Medulla oblongata (tissue), 1 donor: Measurements from ENCODE around the gene ARNT2.
A peak's percentile ranks its signal among the peaks of the same experiment; 100 is the strongest.

Experiments used
- DNase-seq: peaks from one replicate; pipeline ENCODE4 v3.0.0-alpha.2; 2015; ENCODE audit errors: extremely low spot score

ARNT2 gene

DNA sequence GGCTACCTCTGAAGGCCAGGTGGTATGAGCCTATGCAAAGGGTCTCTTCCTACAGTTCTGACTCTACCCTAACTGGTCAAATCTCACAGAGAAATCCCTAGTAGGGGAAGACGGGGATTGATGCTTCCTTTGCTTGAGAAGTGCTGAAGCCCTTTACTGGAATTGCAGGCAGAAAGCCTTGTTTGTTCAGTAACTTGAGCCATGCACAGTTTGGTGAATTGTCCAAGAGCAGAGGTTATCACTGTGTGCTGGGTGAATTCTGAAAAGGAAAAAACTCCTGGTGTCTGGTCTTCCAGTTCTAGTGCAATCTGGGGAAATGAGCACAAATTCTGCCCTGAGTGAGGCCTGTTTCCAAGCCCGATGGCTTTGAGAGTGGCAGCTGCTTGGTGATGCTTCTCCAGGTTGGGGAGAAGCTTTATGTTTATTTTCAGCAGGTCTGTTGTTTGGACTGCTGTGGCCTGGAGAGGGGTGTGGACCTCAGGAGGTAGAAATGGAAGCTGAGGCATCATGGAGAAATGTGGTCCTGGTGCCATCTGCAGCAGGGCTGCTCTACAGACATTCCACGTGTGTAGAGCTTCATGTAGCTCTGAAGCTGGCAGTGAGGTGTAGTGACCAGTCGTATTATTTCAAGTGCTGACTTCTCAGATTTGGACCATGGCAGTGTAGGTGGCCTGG lies 60.9 kb downstream of the ARNT2 start:
- DNase-seq: no peak

DNA sequence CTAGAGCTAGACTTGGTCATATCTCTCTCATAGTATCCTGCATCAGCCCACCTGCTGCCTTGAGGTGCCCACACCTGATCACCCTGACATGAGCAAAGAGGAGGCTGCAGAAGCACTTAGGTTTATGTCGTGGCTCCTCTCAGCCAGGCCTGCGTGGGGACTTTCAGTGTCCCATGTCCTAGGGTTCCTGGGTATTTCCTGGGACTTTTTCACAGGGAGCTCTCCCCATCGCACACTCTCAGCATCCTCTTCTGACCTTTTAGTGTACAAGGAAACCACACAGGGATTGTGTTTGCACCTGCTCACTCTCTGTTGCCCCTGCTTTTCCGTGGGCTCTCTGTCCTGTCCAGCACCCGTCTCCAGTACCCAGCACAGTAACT lies 61.4 kb downstream of the ARNT2 start:
- DNase-seq: no peak

DNA sequence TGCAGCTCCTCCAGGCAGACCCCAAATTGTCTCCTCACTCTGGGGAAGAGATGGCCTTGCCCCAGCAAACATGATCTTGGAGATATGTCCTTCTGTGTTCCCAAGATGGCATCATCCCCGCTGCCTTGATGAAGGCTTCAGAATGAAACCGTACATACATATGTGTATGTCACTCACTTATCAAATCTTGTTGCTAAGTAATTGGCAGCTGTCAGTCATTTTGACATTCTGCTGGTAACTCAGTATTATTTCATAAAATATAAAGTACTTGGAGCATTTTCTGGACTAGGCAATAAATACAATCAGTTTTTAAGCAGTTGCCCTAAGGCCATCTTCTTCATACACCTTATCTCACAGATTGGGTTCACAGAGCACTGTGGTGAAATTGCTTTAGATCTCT lies 62.4 kb downstream of the ARNT2 start:
- no peak for DNase-seq

DNA sequence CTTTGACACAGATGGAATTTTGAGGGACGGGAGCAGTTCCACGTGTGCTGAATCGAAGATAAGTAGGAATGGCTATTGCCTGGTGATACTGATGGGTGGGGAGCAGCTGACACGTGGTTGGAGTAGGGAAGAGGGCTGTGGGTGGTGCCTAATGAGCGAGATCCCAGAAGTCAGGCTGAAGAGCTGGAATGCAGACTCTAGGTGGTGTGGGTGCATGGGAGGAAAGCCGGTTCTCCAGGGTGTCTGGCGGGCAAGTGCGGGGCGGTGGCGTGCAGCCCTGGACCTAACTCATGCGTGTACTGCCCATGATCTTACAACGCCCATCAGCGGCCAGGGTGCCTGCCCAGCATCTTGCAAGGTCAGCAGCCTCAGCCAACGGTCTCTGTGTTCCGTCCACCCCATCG lies 63.1 kb downstream of the ARNT2 start:
- no peak for DNase-seq

DNA sequence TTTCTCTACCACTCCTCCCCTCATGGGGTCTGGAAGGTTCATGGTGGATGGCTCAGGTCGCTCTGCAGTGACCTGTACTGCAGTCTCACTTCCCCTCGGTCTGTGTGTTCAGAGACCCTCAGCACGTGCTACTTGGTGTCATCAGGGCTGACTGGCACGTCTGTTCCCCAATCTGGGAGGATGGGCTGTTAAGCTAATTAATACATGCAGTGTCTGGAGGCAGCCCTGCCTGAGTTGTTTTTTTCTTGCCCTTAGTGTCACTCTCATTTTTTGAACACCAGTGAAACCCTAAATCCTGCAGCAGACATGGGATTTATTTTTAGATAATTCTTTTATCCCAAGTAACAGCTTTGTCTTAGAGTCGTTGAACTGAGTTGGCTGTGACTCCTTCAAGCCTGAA lies 64.6 kb downstream of the ARNT2 start:
- DNase-seq: no peak

DNA sequence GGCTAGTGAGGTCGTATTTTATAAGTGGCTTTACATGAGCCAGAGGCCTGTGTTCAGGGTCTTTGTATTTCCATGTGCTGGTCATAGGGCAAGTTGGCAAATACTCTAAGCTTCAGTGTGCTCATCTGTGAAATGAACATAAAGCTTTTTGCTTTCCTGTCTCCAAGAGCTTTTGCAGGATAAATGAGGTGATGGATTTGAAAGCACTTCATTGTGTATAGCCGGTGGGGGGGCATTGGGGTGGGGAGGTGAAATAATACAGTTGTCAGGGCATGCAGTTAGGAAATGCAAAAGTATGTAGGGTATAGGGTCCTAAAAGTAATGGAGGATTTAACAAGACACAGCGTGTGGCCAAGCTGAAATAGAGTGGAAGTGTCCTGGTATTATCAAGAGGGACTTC lies 67.7 kb downstream of the ARNT2 start:
- DNase-seq: no peak

DNA sequence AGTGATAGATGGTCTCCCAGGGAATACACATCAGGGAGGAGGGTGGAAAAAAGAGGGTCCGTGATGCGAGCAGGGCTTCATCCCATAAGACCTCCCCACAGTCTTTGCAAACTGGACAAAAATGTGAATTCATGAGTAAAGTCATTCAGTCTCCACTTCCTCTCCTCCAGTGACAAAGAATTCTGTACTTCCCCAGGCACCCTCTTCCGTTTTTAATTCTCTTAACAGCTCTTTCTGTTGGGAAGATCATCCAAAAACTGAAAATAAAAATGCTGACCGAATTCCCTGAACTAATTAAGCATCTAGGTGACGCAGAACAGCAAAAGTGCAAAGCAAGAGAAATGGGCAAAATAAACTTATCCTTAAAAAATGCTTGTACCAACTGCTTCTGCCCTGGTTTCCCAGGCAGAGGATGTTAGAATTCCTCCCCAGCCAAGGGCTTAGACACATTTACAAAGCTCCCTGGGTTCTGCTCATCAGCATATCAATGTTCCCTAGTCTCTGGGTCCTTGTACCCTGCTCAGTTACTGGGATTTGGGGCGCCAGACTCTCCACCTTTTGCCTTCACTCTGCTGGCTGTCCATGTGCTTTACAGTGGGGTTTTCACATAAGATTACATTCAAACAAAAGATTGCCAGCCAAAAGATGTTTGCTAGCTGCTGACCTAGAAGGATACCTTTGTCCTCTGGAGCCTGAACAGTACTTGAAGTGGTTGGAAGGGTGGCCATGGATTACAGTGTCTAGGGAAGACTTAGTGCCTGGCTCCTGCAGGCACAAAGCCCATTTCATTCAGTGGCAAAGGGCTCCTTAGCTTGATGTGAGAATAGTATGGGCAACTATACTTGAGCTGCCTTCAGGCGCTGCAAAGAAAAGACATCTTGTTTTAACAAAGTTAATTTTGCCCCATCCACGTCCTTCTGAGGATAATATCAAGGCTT lies 69.4 kb downstream of the ARNT2 start:
- DNase-seq: peak; percentile 40

DNA sequence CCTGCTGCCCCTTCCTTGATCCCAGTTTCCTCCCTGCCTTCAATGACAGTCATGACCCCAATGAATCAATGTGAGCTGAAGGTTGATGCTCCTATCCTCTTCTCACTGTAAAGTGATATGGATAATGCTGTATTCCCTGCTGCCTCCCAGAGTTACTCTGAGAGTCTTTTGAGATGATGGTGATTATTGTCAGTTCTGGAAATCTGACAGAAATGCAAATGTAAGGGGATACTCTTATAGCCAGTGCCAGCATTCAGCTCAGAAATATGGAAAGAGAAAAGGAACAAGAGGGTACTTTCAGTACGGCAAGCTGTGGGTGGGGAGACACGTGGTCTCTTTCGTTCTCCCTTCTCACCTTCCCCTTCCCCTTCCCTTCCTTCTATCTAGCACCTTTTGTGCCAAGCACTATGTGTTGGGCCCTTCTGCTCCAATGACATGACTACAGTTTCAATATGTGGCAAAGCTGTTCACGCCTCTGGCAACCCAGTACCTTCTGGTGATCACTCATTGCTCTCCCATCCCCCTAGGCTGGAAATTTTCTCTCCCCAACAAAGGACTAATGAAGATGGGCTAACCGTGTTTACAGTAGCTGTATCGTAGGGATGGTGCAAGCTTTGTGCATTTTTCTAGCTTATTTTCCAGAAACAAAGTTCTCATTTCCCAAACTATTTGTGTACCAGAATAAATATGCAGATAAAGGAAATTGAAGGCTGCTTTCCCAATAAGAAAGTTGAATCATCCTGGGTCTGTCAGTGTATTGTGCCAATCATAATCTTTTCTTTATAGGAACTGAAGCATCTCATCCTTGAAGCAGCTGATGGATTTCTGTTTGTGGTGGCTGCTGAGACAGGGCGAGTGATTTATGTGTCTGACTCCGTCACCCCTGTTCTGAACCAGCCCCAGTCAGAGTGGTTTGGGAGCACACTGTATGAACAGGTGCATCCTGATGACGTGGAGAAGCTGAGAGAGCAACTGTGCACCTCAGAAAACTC lies 70.3 kb downstream of the ARNT2 start:
- no peak for DNase-seq

DNA sequence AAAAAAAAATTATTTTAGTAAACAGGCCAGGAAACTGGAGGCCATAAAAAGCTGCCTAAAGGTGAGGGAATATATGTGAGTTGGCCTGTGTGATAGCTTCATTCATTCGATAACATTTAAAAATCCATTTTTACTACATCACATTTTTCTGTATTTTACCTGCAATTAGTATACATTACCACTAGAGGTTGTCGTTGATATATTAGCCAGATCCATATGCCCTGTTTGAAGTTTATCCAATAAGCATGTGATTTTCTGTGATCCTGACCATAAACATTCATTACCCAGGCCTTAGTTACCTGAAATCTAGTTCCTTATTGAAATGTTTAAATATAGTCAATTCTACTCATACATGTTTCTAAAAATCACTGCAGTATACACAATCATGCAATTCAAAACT lies 71.4 kb downstream of the ARNT2 start:
- DNase-seq: no peak

DNA sequence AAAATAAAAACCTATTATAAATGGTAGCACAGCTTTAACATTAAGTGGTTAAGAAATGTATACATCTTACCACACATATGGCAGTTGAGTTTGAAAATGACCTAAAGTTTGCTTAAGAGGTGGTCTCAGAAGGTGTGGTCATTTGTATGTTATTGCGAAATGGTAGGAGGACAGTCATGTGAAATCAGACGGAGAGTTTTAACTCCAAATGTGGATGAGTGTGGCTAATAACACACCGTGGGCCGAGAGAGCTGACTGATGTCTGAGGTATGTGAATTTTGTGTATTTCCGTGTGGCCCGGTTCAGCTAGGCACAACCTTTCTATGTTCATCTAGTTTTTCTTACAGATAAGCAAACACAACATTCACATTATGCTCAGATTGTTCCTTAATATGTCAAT lies 71.9 kb downstream of the ARNT2 start:
- no peak for DNase-seq

DNA sequence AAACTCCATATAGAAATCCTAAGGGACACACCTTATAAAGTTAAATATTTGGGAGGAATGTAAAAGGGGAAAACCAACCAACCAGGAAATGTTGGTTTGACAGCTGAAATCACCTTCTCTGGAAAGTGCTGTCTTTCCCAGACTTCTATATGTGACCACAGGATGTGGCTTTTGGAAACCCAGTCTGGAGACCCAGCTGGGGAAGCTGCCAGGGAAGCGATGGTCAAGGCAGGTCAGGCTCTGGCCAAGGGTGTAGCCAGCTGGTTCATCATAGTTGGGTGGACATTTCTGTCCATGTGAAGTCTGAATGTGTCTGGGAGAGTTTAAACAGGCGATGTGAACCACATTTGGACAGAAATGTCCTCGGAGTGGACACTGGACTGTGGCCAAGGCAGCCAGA lies 73.9 kb downstream of the ARNT2 start:
- no peak for DNase-seq

DNA sequence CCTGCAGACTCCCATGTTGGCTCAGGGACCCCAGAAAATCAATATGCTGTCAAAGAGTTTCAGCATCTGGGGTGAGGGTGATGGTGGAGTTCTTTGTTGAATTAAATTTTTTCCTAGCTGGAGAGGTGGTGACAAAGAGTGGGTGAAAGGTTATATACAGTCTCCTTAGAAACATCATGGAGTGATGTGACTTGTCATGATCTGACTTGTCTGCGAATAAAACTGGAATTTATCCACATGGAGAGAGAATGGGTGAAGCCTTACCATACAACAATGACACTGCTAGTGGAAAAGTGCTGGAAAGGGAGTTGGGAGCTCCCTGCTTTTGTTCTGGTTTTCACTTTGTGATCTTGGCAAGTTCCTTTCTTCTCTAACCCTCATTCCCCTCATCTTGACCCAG lies 75.0 kb downstream of the ARNT2 start:
- DNase-seq: no peak

DNA sequence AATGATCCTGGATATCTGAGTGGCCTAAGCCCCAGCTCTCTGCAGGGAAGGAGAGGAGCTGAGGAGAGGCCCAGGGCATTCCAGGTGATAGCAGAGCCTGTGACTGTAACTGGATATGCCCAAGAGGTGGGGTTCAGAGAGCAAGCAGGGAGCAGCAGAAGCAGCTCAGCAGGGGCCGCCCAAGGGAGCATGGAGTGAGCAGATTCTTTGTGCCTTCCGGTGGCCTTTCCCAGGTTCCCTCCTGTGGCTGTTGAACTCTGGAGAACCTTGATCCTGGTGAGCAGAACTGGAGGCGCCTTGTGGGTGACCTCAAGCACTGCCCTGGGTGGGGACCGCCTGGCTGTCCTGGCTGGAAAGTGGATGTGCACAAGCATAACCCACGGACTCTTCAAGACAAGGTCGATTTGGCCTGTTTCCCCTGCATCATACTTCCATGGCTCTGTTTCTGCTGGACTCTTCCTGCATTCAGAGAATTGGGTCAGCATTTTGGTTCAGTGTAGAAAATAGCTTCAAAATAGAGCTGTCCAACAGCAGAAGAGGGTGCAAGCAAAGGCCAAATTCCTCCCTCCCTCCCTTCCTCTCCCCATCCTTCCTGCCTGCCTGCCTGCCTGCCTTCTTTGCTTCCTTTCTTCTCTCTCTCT lies 76.1 kb downstream of the ARNT2 start:
- DNase-seq: no peak

DNA sequence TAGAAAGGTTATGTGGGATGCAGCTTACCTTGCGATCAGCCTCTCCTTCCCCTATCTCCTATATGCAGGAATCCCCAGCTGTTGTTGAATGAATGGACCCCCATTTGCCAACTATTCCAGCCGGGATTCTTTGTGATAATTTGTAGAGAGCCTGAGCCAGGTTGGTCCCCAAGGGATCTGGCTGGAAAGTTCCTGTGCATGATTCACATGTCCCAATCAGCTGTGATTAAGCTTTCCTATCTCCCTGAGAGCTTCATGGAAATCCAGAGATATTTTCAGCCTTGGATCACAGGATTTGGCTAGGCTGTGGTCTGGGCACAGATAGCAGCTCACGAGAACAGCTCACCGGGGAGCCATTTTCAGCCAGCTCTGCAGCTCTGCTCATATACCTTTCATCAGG lies 76.7 kb downstream of the ARNT2 start:
- DNase-seq: no peak

DNA sequence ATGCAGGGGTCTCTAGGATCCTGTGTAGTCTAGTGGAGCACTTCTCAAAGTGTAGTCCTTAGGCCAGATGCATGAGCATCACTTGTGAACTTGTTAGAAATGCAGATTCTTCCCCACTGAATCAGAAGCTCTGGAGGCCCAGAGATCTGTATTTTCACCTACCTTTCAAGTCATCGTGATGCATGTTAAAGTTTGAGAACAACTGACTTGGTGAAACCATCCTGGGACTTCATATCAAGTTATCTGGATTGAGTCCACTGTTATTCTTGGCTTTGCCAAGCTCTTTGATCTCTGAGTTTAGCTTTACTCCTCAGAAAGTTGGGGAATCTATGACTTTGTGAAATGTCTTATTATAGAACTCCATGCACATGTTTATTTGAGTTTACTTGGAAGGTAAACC lies 78.5 kb downstream of the ARNT2 start:
- DNase-seq: no peak

DNA sequence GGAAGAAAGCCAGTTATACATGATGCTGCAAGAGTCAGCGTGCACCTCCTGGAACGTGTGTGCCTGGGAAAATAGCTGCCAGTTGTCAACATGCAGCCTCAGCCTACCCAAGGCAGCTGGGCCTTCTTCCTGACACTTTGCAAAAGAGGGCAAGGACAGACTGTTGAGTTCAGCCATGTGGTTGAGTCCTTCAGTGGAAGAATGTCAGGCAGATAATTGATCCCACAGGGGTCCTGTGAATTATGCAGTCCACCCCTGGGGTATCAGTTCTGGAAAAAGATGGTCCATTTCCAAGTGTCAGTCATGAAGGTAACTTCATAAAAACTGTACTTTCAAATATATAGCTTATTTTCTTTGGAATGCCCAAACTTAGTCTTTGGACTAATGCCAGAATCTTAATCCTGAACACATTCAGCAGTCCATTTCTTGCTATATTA lies 79.6 kb downstream of the ARNT2 start:
- no peak for DNase-seq

DNA sequence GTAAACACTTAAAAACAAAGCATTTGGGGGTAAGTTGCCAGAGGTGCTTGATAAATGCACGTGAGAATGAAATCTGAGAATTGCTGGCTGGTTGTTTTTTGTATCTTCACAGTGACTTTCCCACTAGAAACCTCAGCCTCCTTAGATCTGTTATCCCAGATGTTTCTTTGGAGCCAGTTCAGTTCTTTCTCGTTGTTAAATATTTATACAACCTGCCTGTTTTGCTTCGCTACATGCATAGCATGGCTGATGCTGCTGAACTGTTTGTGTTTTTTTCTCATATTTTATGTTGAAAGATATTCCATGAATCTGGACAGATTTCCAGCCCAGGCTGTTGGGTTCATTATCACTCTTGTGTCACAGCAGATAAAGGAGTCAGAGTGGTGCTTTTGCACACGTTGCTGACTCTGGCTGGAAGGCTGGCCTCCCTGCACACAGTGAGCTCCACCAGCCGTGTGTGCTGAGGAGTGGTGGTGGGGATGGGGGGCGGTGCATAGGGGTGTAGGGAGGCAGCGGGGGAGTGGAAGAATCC lies 80.2 kb downstream of the ARNT2 start:
- DNase-seq: no peak

DNA sequence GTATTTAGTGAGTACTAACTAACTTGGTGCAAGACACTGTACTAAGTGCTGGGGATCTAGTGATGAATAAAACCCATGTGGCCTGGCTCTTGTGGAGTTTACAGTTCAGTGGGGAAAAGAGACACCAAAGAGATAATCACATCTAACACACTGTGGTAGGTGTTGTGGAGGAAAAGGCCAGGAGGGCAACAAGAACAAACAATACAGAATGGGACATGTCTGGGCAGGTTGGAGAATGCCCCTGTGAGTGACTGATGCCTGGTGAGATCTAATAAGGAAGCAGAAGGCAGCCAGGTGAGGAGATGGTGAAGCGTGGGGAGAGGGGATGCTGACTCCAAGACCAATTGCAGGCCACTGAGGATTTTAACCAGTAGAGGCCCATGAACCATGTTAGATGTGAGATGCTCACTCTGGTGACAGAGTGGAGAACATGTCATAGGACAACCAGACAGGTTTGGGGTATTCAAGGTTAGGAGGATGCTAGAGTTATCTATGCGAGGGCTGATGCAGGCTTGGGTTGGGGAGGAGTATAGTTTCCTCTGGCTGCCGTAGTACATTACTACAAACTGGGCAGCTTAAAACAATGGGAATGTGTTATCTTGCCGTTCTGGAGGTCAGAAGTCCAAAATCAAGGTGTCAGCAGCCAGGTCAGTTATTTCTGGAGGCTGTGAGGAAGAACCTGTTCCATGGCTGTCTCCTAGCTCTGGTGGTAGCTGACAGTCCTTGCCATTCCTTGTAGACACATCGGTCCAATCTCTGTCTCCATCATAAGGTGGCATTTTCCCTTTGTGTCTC lies 81.4 kb downstream of the ARNT2 start:
- no peak for DNase-seq

DNA sequence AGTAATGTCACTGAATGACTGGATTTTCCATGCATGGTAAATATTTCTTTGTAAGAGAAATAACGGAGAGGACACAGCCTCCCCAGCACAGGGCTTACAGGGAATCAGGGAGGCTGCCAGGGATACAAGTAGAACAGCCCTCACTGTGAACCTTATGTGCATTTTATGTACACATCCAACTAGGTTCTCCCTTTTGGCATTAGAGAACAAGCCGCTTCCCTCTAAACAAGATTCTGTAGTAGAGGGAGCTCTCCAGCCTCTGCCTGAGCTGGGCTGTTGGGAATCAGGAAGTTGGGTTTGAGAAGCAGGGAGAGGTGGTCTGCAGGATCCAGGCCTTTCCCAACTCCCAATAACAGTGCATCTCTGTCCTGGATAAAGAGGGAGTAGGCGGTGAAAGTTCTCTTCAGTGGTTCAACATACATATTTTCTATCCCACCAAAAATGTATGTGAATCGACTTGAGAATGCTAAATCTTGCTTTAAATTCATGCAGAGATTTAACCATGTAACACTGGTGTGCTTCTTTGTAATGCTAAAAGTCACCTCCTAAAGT lies 83.7 kb downstream of the ARNT2 start:
- no peak for DNase-seq

DNA sequence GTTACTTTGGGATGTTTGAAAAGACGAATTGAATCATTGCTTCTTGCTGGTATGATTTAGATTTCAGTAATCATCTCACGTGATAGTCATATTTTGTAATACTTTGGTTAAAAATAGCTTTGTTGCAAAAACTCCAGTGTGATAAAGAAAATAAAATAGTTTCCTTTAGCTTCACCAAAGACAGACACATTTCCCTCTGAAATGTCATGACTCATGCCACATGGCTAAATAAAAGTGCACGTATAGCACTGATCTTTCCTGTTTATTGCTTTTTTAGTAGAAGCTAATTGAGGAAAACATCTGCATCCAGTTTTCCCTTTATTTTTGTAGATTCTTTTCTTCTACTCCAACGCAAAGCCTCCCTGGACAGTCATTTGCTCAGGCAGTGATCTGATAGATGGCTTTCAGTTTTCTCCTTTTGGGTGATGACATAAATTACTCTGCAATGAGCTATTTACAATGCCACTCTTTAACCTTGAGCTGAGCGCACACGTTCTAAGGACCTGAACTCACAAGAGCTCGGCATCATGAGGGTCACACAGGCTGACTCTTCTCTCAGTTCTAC lies 84.9 kb downstream of the ARNT2 start:
- no peak for DNase-seq
